HEK293 (cell line): Measurements from ENCODE around the gene FBRSL1.

ENCODE experiments used
- CTCF ChIP-seq: fragments of 450-650 bp; formaldehyde crosslinking; IDR thresholded peaks from 2 replicates; pipeline ENCODE4 v1.5.1; 2016; ENCODE audit warnings: missing biosample characterization, missing genetic modification characterization
- HIC1 ChIP-seq: fragments of 450-650 bp; formaldehyde crosslinking; IDR thresholded peaks from 2 replicates; pipeline ENCODE4 v1.5.1; 2016; ENCODE audit warnings: missing biosample characterization, missing genetic modification characterization
- PRDM6 ChIP-seq: fragments of 450-650 bp; formaldehyde crosslinking; IDR thresholded peaks from 2 replicates; pipeline ENCODE4 v1.5.1; 2017; ENCODE audit warnings: missing biosample characterization, missing genetic modification characterization
- TCF7L2 ChIP-seq: IDR thresholded peaks from 2 replicates; pipeline ENCODE4 v1.6.1; 2011; ENCODE audit warnings: low read depth, mild to moderate bottlenecking, inconsistent platforms, low read length, moderate library complexity, borderline replicate concordance
- ZNF121 ChIP-seq: fragments of 450-650 bp; formaldehyde crosslinking; IDR thresholded peaks from 2 replicates; pipeline ENCODE4 v1.5.1; 2016; ENCODE audit warnings: missing biosample characterization, missing genetic modification characterization
- ZNF449 ChIP-seq: fragments of 450-650 bp; formaldehyde crosslinking; IDR thresholded peaks from 2 replicates; pipeline ENCODE4 v1.5.1; 2017; ENCODE audit warnings: missing biosample characterization, mild to moderate bottlenecking, missing genetic modification characterization, moderate library complexity
- ZNF664 ChIP-seq: fragments of 450-650 bp; formaldehyde crosslinking; IDR thresholded peaks from 2 replicates; pipeline ENCODE4 v1.5.1; 2016; ENCODE audit warnings: missing biosample characterization, missing genetic modification characterization

- TF ChIP-seq CTCF (tag by site-specific recombination) (no peak), TCF7L2 (no peak), PRDM6 (tag by site-specific recombination) (no peak), HIC1 (no peak), ZNF664 (tag by site-specific recombination) (no peak), ZNF121 (tag by site-specific recombination) (no peak), ZNF449 (tag by site-specific recombination) (no peak)
These were observed 35.3 kb downstream of the FBRSL1 start for GRCh38 chr12:132525011-132525832.
